NCI-H2227 (cell line): ENCODE results near the gene FAM200C.

Source experiments
- DNase-seq: peaks from one replicate; lab custom pipeline; 2025; ENCODE audit not compliant: unreplicated experiment; lab: John Stamatoyannopoulos, UW

FAM200C gene

DNA sequence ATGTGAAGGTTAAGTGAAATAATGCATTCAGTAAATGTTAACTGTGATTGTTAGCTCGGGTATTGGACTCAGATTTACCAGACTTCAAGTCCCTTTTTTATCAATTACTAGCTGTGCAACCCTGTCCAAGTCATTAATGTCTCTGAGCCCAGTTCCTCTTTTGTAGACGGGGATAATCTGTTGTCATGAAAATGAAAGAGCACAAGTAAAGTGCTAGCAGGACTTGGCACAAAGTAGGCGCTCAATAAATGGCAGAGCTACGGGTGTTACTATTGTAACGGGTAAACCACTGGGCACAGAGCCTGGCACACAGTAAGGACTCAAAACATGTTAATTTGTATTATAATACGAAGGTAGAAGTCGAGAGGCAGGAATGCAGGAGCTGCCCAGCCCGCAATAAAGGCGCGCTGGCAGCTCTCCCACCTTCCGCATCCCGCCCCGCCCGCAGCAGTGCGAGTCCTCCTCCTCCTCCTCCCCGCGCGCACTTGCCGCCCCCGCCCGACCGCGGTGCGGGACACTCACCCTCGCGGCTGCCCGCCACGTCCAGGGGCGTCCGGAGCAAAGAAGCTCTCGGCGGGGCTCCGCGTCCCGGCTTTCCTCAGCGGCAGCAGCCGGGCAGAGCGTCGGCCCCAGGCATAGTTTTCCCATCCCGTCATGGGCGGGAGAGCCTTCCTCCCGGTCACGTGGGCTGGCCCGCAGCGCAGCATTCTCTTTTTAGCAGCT, 29.7 kb downstream of the FAM200C start, which contains the start of gene C1QTNF2:
Gene C1QTNF2 (minus strand): TSS at position 637 of the 723 bp plus-strand sequence. CDS start 15,615 bp downstream, outside the sequence.
- DNase-seq: peak; percentile 32

DNA sequence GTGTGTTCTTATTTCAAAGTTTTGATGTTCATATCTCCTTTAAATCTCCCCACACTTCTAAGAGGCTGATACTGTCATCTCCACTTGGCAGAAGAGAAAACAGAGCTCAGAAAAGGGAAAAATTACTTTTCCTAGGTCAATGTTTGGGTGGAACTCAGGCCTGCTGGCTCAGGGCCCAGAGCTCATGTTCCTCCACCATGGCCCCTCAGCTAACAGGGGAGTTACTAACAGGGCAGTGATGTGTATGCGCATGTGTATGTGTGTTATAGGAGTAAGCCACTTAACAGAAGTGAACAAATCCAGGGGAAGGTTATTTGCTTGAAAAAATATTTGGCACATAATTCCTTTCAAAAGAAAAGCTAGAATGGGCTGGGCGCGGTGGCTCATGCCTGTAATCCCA, 32.0 kb downstream of the FAM200C start:
- no peak for DNase-seq

DNA sequence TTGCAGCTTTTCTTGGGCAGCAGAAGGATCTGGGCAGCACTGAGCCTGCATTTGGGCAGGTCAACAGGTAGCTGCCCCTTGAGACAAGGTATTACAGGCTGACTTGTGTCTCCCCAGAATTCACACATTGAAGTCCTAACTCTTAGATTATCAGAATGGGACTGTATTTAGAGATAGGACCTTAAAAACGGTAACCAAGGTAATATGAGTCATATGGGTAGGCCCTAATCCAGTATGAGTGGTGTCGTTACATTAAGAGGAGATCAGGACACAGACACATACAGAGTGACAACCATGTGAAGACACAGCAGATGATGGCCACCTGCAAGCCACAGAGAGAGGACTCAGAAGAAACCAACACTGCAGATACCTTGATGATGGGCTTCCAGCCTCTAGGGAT, 32.6 kb downstream of the FAM200C start:
- no peak for DNase-seq

DNA sequence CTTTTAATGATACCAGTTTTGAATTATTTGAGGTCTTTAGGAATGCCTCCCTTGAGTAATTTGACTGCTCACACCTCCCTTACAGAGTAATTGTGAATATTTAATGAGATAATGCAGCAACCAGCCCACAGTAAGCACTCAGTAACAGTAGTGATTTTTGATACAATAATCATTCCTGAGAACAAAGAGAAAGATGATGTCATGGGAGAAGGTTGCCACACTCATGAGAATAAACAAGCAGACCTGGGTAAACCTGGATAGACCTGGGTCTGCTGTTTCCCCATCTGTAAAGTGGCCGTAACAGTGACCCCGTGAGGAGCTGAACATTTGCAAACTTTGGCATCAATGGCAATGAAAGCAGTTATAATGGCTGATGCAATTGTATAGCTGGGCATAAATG, 33.6 kb downstream of the FAM200C start:
- no peak for DNase-seq

DNA sequence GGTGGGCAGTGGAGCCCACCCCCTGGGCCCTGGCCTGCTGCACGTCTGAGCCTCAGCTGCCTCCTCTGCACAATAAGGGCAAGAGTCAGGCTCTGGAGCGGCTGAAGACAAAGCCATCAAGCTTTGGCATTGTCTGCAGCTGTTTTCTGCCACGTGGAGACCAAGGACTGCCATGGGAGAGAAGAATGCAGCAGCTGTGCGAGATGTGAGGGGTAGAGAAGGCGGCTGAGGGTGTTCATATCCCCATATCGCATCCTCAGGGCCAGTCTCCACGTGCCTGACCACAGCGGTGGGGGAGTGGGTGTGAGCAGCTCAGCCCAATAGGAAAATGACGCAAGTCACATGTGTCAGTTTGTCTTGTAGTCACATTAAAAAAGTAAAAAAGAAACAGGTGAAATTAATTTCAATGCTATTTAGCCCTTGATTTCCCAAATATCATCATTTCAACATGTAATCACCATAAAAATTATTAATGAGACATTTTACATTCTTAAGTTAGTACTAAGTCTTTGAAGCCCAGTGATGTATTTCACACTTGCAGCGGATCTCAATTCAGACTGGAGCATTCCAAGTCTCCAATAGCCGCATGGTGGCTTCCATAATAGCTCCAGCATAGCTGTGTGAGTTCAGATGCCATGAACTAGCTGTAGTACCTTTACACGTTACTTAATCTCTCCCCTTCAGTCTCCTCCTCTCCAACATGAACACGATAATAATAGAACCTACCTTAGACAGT, 36.0 kb downstream of the FAM200C start:
- no peak for DNase-seq

DNA sequence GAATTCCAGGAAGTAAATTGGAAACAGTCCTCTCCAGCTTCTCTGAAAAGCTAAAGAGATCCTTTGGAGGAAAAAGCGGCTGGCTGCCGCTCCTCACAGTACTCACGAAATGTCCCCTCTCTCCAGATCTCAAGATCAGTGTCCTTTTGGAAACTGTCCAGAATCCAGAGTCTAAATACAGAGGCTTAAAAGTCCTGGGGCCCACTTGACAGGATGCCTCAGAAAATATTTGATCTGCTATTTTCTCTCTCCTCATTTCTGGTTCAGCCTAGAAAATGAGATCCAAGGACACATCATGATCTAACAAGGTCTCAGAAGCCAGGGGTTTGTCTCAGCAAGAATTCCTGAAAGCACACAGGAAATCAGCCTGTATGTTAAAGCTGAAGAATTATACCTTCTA, 36.6 kb downstream of the FAM200C start:
- DNase-seq: no peak

DNA sequence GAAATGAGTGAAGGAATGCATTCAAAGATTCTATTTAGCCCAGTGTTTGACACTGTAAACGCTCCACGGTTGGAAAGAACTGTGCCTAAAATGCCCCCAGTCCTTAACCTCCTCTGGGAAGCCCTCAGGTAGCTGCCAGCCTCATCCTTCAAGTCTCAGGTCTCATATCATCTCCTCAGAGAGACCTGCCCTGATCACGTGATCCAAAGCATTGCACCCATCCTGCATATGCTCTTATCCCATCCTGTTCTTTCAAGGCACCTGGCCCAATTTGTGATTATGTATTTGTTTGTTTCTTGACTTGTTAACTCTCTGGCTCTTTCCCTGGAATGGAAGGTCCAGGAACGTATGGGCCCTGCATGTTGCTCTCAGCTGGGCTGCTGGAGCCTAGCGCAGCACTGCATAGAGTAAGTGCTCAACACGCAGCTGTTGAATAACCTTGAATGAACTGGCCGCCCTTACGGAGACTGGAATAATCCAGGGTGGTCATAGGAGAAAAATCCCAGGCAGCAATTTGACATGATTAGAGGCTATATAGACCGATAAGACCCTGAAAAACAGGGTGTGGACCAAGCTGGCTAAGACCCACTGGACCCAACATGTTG, 38.1 kb downstream of the FAM200C start:
- no peak for DNase-seq

DNA sequence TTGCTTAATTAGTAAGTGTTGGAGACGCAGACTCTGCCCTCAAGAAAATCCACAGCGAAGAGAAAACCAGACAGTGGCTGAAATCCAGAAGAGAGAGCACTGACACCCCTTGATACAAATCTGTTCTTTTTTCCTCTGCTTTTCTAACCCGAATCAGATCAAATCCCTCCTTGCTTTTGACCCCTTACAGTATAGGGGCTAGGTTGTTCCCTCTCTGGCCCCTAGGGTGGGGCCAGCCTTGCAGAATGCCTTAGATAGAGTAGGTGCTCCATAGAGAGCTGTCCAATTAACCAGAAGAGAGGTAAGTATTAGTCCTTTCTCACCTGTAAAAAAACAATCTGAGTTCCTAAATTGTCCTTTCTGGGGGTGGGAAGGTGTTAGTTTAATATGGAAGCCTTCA, 39.5 kb downstream of the FAM200C start:
- no peak for DNase-seq

DNA sequence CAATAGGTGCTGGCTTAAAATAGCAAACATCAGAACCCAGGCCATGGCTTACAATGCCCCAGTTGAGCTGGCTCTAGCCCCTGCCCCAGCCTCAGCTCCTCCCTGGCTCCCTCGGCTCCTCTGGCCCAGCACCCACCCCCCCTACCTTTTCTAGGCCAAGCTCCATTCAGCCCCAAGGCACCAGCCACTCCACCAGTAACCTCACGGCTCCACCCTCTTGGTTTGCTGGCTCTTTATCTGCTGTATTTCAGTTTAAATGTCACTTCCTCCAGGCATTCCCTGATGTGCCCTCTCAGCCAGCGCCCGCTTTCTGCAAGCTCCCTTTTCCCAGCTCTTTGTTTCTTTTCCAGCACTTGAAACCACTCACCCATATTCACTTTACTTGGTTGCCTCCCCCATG, 40.0 kb downstream of the FAM200C start:
- DNase-seq: no peak

DNA sequence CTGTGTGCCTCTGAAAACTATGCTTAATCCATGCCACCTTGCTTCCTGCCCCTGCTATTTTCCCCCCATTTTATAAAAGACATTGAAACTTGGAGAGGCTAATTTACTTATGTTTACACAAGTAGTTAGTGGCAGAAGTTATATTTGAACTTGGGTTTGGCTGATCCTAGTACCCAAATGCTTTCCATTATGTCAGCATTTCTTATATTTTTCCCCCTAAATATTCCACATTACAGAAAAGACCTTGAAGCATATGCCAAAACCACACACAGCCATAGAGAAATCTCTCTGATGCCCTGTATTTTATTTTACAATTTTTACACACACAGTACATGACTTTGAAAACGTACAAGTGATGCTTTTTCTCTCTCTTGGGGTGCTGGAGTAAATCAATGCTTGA, 40.6 kb downstream of the FAM200C start:
- DNase-seq: no peak

DNA sequence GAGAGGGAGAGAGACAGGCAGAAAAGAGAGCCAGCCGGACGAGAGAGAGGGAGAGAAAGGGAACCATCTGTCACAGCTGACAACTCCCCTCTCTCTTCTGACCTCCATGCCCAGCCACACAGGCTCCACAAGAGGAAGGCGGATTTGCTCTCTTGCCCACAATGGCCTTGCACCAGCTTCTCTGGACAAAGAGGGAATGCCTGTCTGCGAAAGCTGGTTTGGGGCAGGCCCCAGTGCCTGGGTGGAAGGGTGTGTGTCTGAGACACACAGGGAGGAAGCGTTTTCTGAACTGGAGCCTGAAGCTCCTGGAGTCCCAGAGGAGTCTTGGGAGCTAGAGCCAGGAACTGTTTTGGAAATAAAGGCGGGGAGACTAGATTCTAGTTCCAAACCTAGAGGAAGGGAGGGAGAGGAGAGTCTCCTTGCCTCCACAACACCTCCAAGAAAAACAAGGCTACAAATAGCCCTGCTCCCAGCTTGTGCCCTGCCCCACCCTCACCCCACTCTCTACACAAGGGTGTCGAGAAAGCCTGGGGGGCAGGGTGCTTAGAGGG, 41.9 kb downstream of the FAM200C start:
- no peak for DNase-seq

DNA sequence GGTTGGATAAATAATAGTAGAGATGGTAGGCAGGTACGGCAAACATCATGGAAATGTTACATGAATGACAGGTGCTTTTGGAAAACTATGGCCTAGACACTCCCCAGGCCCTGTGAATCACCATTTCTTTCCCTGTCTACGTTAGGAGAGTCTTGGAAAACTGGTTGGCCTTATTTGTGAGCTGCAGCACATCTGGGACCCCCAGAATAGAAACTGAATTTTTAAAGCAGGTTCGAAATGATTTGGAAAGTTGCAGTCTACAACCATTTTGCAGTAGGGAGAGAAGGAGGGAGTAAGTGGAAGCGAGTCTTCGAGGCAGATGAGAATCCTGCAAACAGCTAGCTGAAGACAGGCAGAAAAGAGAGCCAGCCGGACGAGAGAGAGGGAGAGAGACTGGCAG, 42.5 kb downstream of the FAM200C start:
- DNase-seq: no peak

DNA sequence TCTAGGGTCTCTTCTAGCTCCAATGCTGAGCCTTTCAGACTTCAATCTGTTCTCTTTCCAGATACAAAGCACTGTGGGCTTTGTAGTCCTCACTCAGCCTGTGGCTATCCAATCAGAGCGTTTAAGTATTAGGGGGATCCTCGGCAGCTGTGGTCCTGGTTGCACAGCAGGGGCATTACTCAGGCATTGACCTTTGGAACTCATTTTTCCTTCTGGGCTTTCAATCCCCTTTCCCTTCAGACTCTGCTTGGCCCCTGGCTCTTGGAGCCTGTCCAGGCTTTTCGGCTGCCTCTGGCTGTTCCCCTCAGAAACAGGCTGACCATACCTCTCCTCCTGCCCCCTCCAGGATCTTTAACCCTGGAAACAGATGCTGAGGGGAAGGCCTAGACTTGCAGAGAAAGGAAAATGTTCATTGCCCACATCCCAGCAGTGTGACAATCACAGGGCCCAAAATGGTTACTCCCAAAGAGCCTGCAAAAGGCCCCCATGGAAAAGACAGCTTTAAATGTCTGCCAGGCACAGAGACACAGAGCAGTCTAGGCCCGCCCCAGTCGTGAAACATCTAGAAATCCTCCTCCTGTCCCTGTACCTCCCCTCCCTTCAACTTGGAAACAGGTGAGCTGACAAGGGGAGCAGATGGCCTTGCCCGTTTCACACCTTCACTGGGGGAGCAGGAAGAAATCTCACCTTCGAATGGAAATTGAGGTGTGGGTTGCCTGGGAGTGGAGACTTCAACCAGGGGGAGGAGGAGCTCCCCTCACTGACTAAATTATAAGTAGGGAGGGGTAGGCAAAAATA, 43.1 kb downstream of the FAM200C start:
- DNase-seq: peak; percentile 3

DNA sequence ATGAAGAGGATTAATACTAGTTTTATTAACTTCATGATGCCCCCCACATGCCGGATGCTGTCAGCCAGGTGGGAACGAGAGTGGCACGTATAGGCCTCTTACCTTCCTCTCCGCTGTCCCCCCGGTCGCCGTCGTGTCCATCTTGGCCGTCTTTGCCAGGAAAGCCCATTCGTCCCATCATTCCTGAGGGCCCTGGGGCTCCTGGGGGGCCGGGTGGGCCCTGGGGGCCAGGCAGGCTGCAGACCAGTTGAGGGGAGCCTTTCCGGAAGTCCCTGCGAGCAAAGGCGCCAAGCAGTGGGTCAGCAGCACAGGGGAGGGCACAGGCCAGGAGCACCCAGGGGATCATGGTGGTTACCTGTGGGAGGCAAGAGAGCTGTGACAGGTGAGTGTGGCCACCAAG, 45.2 kb downstream of the FAM200C start:
- no peak for DNase-seq

DNA sequence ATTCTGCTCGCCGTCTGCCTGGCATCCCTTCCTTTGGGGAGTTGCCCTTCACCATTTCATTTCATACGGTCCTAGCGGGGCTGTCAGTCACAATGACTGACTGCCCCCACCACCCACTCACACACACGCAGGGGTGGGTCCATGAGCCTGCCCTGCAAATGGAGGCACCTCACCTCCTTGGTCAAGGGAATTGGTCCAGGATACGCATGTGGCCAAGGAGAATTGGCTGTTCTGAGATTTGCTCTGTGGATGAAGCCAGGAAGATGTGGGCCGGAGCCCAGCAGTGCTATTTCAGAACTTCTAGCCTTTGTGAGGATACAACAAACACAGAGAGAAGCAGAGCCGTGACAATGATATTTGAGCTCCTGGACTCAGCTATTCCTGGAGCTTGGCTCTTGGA, 46.5 kb downstream of the FAM200C start:
- DNase-seq: no peak

DNA sequence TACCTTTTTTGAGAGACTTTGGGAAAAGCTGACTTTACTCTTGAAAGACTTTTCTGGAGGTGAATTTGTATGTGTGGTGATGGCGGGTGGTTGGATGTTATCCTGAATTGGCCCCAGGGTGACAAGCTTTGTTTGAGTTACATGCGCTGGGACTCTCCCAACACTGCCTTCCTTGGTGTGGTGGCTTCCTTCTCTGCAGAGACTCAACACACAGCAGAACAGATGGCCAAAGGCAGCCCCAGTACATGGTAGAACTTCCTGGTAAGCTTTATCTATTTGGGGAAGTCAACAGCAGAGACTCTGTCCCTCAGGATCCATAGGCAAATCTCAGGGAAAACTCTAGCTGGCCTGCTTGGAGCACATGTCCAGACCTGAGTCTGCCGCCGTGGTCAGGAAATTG, 47.5 kb downstream of the FAM200C start:
- DNase-seq: no peak

DNA sequence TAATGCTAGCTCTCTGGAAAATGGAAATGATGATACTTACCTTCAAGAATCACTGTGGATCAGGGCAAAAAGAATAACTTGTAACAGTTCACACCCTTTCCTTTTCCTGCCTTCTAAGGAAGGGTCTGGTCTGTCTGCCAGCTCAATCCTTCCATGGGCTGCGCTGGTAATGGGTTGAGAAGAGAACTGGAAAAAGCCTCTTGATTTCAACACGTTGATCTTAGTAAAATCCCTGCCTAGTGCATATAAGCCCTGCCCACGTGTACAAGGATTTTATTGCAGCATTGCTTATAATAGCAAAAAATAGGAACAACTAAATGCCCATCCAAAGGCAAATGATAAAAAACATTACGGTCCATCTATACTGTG, 49.9 kb downstream of the FAM200C start:
- DNase-seq: no peak

DNA sequence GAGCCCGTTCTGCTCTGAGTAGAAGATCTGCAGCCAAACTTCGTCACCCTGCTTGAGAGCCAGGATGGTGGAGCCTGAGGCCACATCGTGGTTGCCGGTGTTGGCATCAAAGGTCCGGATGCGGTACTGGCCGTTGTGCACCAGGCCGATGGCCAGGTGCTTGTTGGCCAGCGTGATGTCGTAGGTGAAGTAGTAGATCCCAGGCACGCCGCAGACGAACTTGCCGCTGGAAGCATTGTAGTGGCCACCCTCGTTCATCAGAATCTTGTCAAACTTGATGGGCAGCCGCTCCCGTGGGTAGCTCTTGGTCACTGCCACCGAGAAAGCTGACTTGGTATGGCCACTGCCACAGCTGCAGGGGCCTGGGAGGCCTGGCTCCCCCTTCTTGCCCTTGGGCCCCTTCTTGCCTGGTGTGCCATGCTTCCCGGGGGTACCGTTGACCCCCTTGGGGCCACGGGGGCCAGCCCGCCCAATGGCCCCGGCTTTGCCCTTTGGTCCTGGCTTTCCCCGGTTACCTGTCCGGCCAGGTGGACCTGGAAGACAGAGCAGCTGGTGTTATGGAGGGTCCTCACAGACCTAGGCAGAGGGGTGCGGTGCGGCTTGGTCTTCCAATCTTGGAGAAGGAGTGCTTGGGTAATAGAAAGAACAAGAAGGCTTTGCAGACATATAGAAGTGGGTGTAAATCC, 50.5 kb downstream of the FAM200C start:
- no peak for DNase-seq

DNA sequence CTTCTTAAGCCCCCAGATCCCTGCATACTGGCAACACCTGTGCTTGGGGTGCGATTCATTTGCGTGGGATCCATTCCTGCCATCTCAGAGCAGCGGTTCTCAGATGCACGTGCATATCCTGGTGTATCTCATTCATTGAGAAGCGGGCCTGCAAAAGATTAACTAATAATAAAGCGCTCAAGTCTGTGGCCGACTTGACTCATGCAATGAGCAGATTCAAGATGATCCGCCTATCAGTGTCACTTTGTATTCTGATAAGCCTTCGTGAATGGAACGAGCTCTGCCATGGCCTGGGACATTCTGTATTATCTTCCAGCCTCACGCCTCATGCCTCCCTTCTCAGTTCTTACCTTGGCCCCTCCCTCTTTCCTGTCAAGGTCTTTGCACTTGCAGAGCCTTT, 51.8 kb downstream of the FAM200C start:
- no peak for DNase-seq

DNA sequence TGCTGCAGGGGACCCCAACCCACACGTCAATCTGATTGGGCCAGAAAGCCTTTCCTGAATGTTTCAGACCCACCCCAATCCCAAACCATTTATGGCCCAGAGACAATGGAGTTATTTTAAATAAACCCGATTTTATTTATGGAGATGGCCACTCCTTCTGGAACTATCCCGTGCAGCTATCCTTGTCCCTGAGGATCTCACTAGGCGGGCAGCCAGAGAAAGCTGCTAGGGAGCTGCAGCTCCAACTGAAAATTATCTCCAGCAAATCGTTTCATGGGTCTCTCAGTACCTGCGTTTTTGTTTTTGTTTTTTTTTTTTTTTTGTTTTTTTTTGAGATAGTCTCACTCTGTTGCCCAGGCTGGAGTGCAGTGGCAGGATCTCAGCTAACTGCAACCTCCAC, 52.4 kb downstream of the FAM200C start:
- no peak for DNase-seq
